IMR-90 (cell line): ENCODE data around the gene NCKAP5L. TPM values are rescaled to one million over a fixed set of nuclear protein-coding genes. Genes with fewer than 3 reads are reported as not detected.
A peak's percentile ranks its signal among the peaks of the same experiment; 100 is the strongest.

Experiments used
- ATAC-seq: fragments of 200-7000 bp; cut with Tn5 transposase; 2 replicates; pipeline ENCODE4 v1.9.1; 2020; ENCODE audit warnings: low read depth, mild to moderate bottlenecking, moderate library complexity
- BruUV-seq: library from RNA; stranded (reverse); fragments of 400-500 nt; replicated peaks from 2 replicates; lab custom pipeline; 2021; lab: Mats Ljungman, UMichigan
- CTCF ChIA-PET: fragments of 300-600 bp; formaldehyde crosslinking; extraction: SDS; loops from one replicate; lab custom pipeline; 2021; ENCODE audit warnings: antibody characterized with exemption; lab: Yijun Ruan, JAX
- POLR2A ChIA-PET: fragments of 300-600 bp; sonication (Branson Sonifier 250); formaldehyde crosslinking; loops from one replicate; lab custom pipeline; 2022; ENCODE audit warnings: antibody characterized with exemption; ENCODE audit not compliant: unreplicated experiment; lab: Charles Lee
- DNase-seq: peaks from one replicate; pipeline ENCODE4 v3.0.0; 2013
- H2AFZ ChIP-seq: replicated peaks from 2 replicates; pipeline ENCODE3; 2013; ENCODE audit warnings: low read length, mild to moderate bottlenecking; ENCODE audit not compliant: poor library complexity
- H2AK5ac ChIP-seq: 2 replicates; pipeline ENCODE4 v1.6.1; 2013; ENCODE audit warnings: low read depth, low read length, inconsistent platforms
- H2AK9ac ChIP-seq: replicated peaks from 2 replicates; pipeline ENCODE3; 2013; ENCODE audit warnings: mild to moderate bottlenecking, low read depth, low read length, moderate library complexity; ENCODE audit not compliant: poor library complexity
- H2BK120ac ChIP-seq: 2 replicates; pipeline ENCODE4 v1.6.1; 2013; ENCODE audit warnings: low read depth, low read length, inconsistent platforms
- H2BK15ac ChIP-seq: 3 replicates; pipeline ENCODE4 v1.6.1; 2013; ENCODE audit warnings: low read depth, low read length, inconsistent platforms
- H2BK20ac ChIP-seq: 2 replicates; pipeline ENCODE4 v1.6.1; 2013; ENCODE audit warnings: low read depth, mild to moderate bottlenecking, inconsistent platforms, low read length, moderate library complexity
- H2BK5ac ChIP-seq: 2 replicates; pipeline ENCODE4 v1.6.1; 2013; ENCODE audit warnings: mild to moderate bottlenecking, low read depth, low read length, inconsistent platforms; ENCODE audit not compliant: poor library complexity, severe bottlenecking
- H3K14ac ChIP-seq: replicated peaks from 2 replicates; pipeline ENCODE4 v1.6.1; 2013; ENCODE audit warnings: low read depth, low read length, inconsistent platforms
- H3K18ac ChIP-seq: 2 replicates; pipeline ENCODE4 v1.6.1; 2013; ENCODE audit warnings: low read depth, low read length, control low read depth
- H3K23ac ChIP-seq: 2 replicates; pipeline ENCODE4 v1.6.1; 2013; ENCODE audit warnings: low read depth, low read length, inconsistent platforms
- H3K27ac ChIP-seq: 2 replicates; pipeline ENCODE4 v1.5.1; 2013; ENCODE audit warnings: mild to moderate bottlenecking, control low read depth, low read length; ENCODE audit not compliant: insufficient read depth
- H3K27me3 ChIP-seq: 2 replicates; pipeline ENCODE4 v1.6.1; 2013; ENCODE audit warnings: low read length; ENCODE audit not compliant: control insufficient read depth, insufficient read depth
- H3K36me3 ChIP-seq: 2 replicates; pipeline ENCODE4 v1.6.1; 2013; ENCODE audit warnings: low read length, mixed read lengths; ENCODE audit not compliant: control insufficient read depth, insufficient read depth
- H3K4ac ChIP-seq: 2 replicates; pipeline ENCODE4 v1.6.1; 2013; ENCODE audit warnings: low read depth, low read length, inconsistent platforms
- H3K4me1 ChIP-seq: 2 replicates; pipeline ENCODE4 v1.6.1; 2013; ENCODE audit warnings: low read length, mixed read lengths; ENCODE audit not compliant: control insufficient read depth, insufficient read depth
- H3K4me2 ChIP-seq: 2 replicates; pipeline ENCODE4 v1.6.1; 2013; ENCODE audit warnings: low read depth, mild to moderate bottlenecking, control low read depth, low read length, moderate library complexity
- H3K4me3 ChIP-seq: 2 replicates; pipeline ENCODE4 v1.5.1; 2013; ENCODE audit warnings: low read depth, mild to moderate bottlenecking, control low read depth, low read length, moderate library complexity; ENCODE audit not compliant: insufficient read depth
- H3K56ac ChIP-seq: 2 replicates; pipeline ENCODE4 v1.6.1; 2013; ENCODE audit warnings: low read length, inconsistent platforms; ENCODE audit not compliant: insufficient read depth; ENCODE audit errors: extremely low read depth
- H3K79me1 ChIP-seq, 2 experiments: 2 replicates each; pipeline ENCODE4 v1.6.1; 2013; ENCODE audit warnings: low read length in 2 of 2, inconsistent platforms in 1 of 2, low read depth in 1 of 2
- H3K9ac ChIP-seq: 2 replicates; pipeline ENCODE4 v1.6.1; 2013; ENCODE audit warnings: low read depth, low read length, control low read depth
- H3K9me1 ChIP-seq: 2 replicates; pipeline ENCODE4 v1.6.1; 2013; ENCODE audit warnings: low read length, inconsistent platforms; ENCODE audit not compliant: insufficient read depth
- H3K9me3 ChIP-seq: 2 replicates; pipeline ENCODE4 v1.6.1; 2013; ENCODE audit warnings: low read length; ENCODE audit not compliant: control insufficient read depth, insufficient read depth
- H4K20me1 ChIP-seq: 2 replicates; pipeline ENCODE4 v1.6.1; 2013; ENCODE audit warnings: low read length, inconsistent platforms; ENCODE audit not compliant: insufficient read depth
- H4K5ac ChIP-seq: 2 replicates; pipeline ENCODE4 v1.6.1; 2013; ENCODE audit warnings: mild to moderate bottlenecking, low read depth, low read length, control low read depth
- H4K8ac ChIP-seq, 2 experiments: 2 replicates each; pipeline ENCODE4 v1.6.1; 2013; ENCODE audit warnings: low read depth in 2 of 2, low read length in 2 of 2, control low read depth in 1 of 2, inconsistent platforms in 1 of 2
- H4K91ac ChIP-seq: 2 replicates; pipeline ENCODE4 v1.6.1; 2013; ENCODE audit warnings: low read depth, low read length, inconsistent platforms; ENCODE audit not compliant: insufficient read depth
- BHLHE40 ChIP-seq: fragments of 150-350 bp; IDR thresholded peaks from 2 replicates; pipeline ENCODE4 v1.6.1; 2016; ENCODE audit warnings: mild to moderate bottlenecking, low read depth, low read length
- CEBPB ChIP-seq: IDR thresholded peaks from 2 replicates; pipeline ENCODE4 v1.6.1; 2012; ENCODE audit warnings: low read depth, low read length, improper control_type of control experiment
- ELK1 ChIP-seq: fragments of 150-350 bp; IDR thresholded peaks from 2 replicates; pipeline ENCODE4 v1.6.1; 2016; ENCODE audit warnings: low read depth, mild to moderate bottlenecking, low read length, moderate library complexity, borderline replicate concordance
- FOS ChIP-seq: fragments of 150-350 bp; IDR thresholded peaks from 2 replicates; pipeline ENCODE4 v1.6.1; 2016; ENCODE audit warnings: low read depth, low read length
- MAFK ChIP-seq: IDR thresholded peaks from 2 replicates; pipeline ENCODE4 v1.6.1; 2012; ENCODE audit warnings: low read depth, low read length, improper control_type of control experiment
- MAZ ChIP-seq: IDR thresholded peaks from 2 replicates; pipeline ENCODE4 v1.6.1; 2012; ENCODE audit warnings: low read depth, mild to moderate bottlenecking, low read length, improper control_type of control experiment, moderate library complexity, borderline replicate concordance
- MXI1 ChIP-seq: IDR thresholded peaks from 2 replicates; pipeline ENCODE4 v1.6.1; 2012; ENCODE audit warnings: low read depth, mild to moderate bottlenecking, low read length, moderate library complexity, borderline replicate concordance
- NFE2L2 ChIP-seq: fragments of 150-350 bp; IDR thresholded peaks from 2 replicates; pipeline ENCODE4 v1.6.1; 2016; ENCODE audit warnings: low read depth, mild to moderate bottlenecking, low read length
- POLR2A ChIP-seq: IDR thresholded peaks from 2 replicates; pipeline ENCODE4 v1.6.1; 2012; ENCODE audit warnings: mild to moderate bottlenecking, low read depth, low read length
- RAD21 ChIP-seq: IDR thresholded peaks from 2 replicates; pipeline ENCODE4 v1.6.1; 2012; ENCODE audit warnings: low read length, improper control_type of control experiment
- RCOR1 ChIP-seq: IDR thresholded peaks from 2 replicates; pipeline ENCODE4 v1.6.1; 2012; ENCODE audit warnings: mild to moderate bottlenecking, low read length, improper control_type of control experiment; ENCODE audit not compliant: insufficient replicate concordance
- RFX5 ChIP-seq: IDR thresholded peaks from 2 replicates; pipeline ENCODE4 v1.8.0; 2012; ENCODE audit warnings: low read depth, mild to moderate bottlenecking, low read length, moderate library complexity
- SMC3 ChIP-seq: fragments of 150-350 bp; IDR thresholded peaks from 2 replicates; pipeline ENCODE4 v1.6.1; 2016; ENCODE audit warnings: low read depth, mild to moderate bottlenecking, antibody characterized with exemption, low read length, moderate library complexity
- WGBS, 2 experiments: methylation state at CpG; one replicate each; pipeline versions ENCODE4 v1.1.5 to v1.1.7; 2013; ENCODE audit warnings: missing lambda C conversion rate in 2 of 2; ENCODE audit not compliant: insufficient read length in 1 of 2; ENCODE audit errors: extremely low coverage in 2 of 2; 5-methylcytosine and 5-hydroxymethylcytosine counted together
- dilution Hi-C: fragments of 300-500 bp; cut with HindIII; formaldehyde crosslinking; loops from one replicate; pipeline ENCODE4 v1.14.3; 2018; ENCODE audit warnings: low sequenced_read_pairs; ENCODE audit not compliant: unreplicated experiment
- in situ Hi-C: fragments of 300-500 bp; cut with MboI; formaldehyde crosslinking; loops from 3 replicates; pipeline ENCODE4 v1.14.3; 2019; ENCODE audit warnings: low sequenced_read_pairs, inconsistent platforms, mixed read lengths
- intact Hi-C: fragments of 100-400 bp; cut with micrococcal nuclease; formaldehyde crosslinking; loops from 2 replicates; pipeline ENCODE4 v1.10.0; 2022
- polyA plus RNA-seq, 3 experiments: library from polyadenylated mRNA; depleted of rRNA; stranded (reverse); fragments of >200 nt; gene quantifications; 2 replicates each; pipeline ENCODE4 v1.2.3, GENCODE V29; 2012; ENCODE audit warnings: low replicate concordance in 1 of 3
- total RNA-seq: library from RNA; depleted of rRNA; stranded (reverse); fragments of >200 nt; gene quantifications from 2 replicates; pipeline ENCODE4 v1.2.3, GENCODE V29; 2012

NCKAP5L gene
- total and polyA plus RNA-seq, 2 of the 4 experiments (the other 2 are of a cell fraction) = 6.1 to 14.4 TPM

DNA sequence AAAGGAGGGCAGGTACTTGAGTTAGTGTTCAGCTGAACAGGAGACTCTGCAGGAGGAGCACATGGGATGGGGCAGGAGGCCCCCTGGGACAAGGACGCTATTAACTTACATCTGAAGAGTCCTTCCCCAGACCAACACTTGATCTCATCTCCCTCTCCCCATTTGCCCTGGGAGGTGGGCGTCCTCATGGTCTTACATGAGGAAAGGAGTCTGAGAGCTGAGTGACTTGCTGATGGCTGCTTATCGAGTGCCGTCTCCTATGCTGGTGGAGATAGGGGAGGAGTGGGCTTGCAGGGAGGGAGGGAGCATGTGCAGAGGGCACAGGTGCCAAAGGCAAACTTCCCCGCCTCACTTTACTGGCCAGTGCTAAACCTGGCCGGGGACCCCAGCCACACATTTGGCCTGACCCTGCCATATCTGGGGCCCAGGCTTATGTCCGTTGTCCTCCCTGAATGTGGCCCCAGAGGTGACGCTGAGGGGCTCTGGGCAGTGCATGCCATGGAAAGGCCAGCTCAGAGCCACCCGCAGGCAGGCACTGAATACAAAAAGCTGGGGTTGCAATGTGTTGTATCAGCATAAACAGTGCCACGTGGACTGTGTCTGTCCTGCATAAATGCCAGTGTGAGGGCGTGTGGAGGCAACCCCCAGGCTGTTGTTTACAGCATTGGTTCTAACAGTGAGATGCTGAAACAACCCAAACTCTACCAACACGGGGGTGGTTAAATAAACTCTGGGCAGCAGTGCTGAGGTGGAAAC is 46.1 kb upstream of the NCKAP5L start:
- no peak overlapping the region for H3K4ac ChIP-seq
- TF ChIP-seq RCOR1 (no peak), RFX5 (no peak), NFE2L2 (no peak), RAD21 (no peak), MXI1 (peak; percentile 13; the same call in 1 of the 2 replicates), MAZ (no peak), BHLHE40 (no peak), MAFK (peak; percentile 67), FOS (no peak), CEBPB (no peak), POLR2A (no peak), ELK1 (no peak), SMC3 (no peak)
- H3K23ac ChIP-seq = no peak overlapping the region
- no peak overlapping the region for H3K56ac ChIP-seq
- H4K91ac ChIP-seq = no peak overlapping the region
- no peak overlapping the region for H3K4me2 ChIP-seq
- ChIA-PET CTCF (no interaction called here), POLR2A (no interaction called here)
- intact Hi-C loops (no loop called here), in situ Hi-C loops (no loop called here), dilution Hi-C loops (no loop called here)
- H3K27me3 ChIP-seq = peaks cover 13% of the 10 kb centered on the region
- H4K20me1 ChIP-seq = no peaks in the 10 kb centered on the region
- no peaks in the 10 kb centered on the region for H3K79me1 ChIP-seq
- no peak overlapping the region for H4K5ac ChIP-seq
- H3K4me1 ChIP-seq = peaks cover 12% of the 10 kb centered on the region
- H3K36me3 ChIP-seq = no peaks in the 10 kb centered on the region
- no peak overlapping the region for H2AK5ac ChIP-seq
- no peak overlapping the region for H2BK15ac ChIP-seq
- no peak overlapping the region for H4K8ac ChIP-seq
- H3K9ac ChIP-seq = no peak overlapping the region
- ATAC-seq (peak; percentile 56), DNase-seq (peak; percentile 21)
- no peak overlapping the region for H2AFZ ChIP-seq
- H3K27ac ChIP-seq = no peak overlapping the region
- H3K9me3 ChIP-seq = no peaks in the 10 kb centered on the region
- H3K18ac ChIP-seq = no peak overlapping the region
- H2BK120ac ChIP-seq = no peak overlapping the region
- H2AK9ac ChIP-seq = peak overlapping the region; percentile 68
- H3K4me3 ChIP-seq = no peak overlapping the region
- H3K14ac ChIP-seq = no peak overlapping the region
- no peaks in the 10 kb centered on the region; the same call in 1 of the 2 replicates for H3K9me1 ChIP-seq
- H2BK20ac ChIP-seq = no peak overlapping the region
- 100% methylated on average over 1 of the region's 12 CpGs; no CpG with 5 or more reads in 1 of the 2 experiments for WGBS, 2 experiments
- H2BK5ac ChIP-seq = no peak overlapping the region
- no TSS peak for BruUV-seq
